Measurements from ENCODE around the gene FLRT1. TPM values are rescaled to one million over a fixed set of nuclear protein-coding genes. Genes with fewer than 3 reads are reported as not detected.

Gene FLRT1
- total RNA-seq, 1 donor from 2014 or later: 0.11 TPM

DNA sequence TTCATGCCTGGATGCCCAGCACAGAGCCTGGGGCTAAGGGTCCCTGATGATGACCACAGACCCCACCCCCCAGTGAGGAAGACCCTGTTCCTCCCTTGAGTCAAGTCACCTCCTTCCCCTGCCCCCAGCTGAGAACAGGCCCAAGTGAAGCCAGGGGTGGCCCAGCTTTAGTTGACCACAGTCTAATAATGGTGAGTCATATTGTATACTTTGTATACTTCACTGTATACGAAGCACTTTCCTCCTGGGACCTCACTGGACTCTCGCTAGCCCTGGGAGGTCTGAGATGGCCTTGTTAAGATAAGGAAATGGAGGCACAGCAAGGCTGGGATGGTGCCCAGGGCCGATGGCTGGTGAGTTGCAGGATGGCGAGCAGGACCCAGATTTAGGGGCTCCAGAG, 3.7 kb upstream of the FLRT1 start:
- Histone ChIP-seq H3F3A (ENCODE audit: low read depth) (peaks cover 19% of the 10 kb centered on the region), H3K79me2 (ENCODE audit: low read depth) (no peaks in the 10 kb centered on the region), H3K9me3 (ENCODE audit: low read depth) (no peaks in the 10 kb centered on the region), H3K4me1 (peaks cover 31% of the 10 kb centered on the region), H3K27me3 (peaks cover 82% of the 10 kb centered on the region), H3K9ac (no peak overlapping the region), H4K20me1 (ENCODE audit: low read depth) (peaks cover 26% of the 10 kb centered on the region), H3K4me2 (no peak overlapping the region), H3K4me3 (no peak overlapping the region), H3K36me3 (no peaks in the 10 kb centered on the region), H3K27ac (no peak overlapping the region), H2AFZ (replicated peaks) (no peak overlapping the region)
- Mint-ChIP-seq H3K27ac (no peak overlapping the region), H3K4me3 (no peak overlapping the region), H3K36me3 (no peaks in the 10 kb centered on the region), H3K4me1 (peaks cover 45% of the 10 kb centered on the region), H3K27me3 (ENCODE audit: insufficient read depth, low read depth) (peaks cover 10% of the 10 kb centered on the region), H3K9me3 (no peaks in the 10 kb centered on the region)
- DNase-seq (ENCODE audit: low spot score): no peak
- no peak for TF ChIP-seq EZH2 (IDR thresholded peaks at IDR 0.05)
- TF ChIP-seq EZH2phosphoT487 (IDR thresholded peaks at IDR 0.05): no peak
- TF ChIP-seq, protein P1, sequence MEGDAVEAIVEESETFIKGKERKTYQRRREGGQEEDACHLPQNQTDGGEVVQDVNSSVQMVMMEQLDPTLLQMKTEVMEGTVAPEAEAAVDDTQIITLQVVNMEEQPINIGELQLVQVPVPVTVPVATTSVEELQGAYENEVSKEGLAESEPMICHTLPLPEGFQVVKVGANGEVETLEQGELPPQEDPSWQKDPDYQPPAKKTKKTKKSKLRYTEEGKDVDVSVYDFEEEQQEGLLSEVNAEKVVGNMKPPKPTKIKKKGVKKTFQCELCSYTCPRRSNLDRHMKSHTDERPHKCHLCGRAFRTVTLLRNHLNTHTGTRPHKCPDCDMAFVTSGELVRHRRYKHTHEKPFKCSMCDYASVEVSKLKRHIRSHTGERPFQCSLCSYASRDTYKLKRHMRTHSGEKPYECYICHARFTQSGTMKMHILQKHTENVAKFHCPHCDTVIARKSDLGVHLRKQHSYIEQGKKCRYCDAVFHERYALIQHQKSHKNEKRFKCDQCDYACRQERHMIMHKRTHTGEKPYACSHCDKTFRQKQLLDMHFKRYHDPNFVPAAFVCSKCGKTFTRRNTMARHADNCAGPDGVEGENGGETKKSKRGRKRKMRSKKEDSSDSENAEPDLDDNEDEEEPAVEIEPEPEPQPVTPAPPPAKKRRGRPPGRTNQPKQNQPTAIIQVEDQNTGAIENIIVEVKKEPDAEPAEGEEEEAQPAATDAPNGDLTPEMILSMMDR (IDR thresholded peaks at IDR 0.05): no peak

DNA sequence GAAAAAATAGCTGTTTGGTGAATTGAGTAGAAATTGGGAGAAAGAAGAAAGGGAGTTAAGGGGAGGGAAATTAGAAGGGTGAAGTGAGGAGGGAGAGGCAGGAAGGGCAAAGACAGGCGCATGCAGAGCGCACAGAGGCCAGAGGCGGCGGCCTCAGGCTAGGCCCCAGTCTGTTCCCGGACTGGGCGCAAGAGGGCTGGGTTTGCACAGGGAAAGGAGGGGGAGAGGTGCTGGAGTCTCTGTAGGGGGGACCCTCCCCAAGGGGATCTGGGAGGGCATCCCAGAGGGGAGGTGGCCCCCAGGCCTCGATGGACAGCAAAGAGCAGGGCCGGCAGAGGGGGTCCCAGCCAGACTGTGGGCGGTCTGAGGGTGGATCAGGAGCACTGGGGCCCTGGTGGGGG, 1.3 kb upstream of the FLRT1 start:
- peak; percentile 72 for DNase-seq (ENCODE audit: low spot score)
- Histone ChIP-seq H3K4me3 (no peak overlapping the region), H3K4me1 (peaks cover 12% of the 10 kb centered on the region), H3K4me2 (no peak overlapping the region), H3K27me3 (peaks cover 100% of the 10 kb centered on the region), H3K79me2 (ENCODE audit: low read depth) (no peaks in the 10 kb centered on the region), H3F3A (ENCODE audit: low read depth) (peaks cover 26% of the 10 kb centered on the region), H3K36me3 (no peaks in the 10 kb centered on the region), H4K20me1 (ENCODE audit: low read depth) (peaks cover 42% of the 10 kb centered on the region), H2AFZ (replicated peaks) (no peak overlapping the region), H3K9me3 (ENCODE audit: low read depth) (no peaks in the 10 kb centered on the region), H3K27ac (no peak overlapping the region), H3K9ac (no peak overlapping the region)
- peaks cover 13% of the 10 kb centered on the region for H3K27me3 Mint-ChIP-seq (ENCODE audit: insufficient read depth, low read depth)
- H3K9me3 Mint-ChIP-seq: no peaks in the 10 kb centered on the region
- H3K4me3 Mint-ChIP-seq: peak overlapping the region; percentile 80
- H3K4me1 Mint-ChIP-seq: peaks cover 29% of the 10 kb centered on the region
- H3K27ac Mint-ChIP-seq: peak overlapping the region; percentile 63
- TF ChIP-seq EZH2phosphoT487 (IDR thresholded peaks at IDR 0.05): no peak
- TF ChIP-seq EZH2 (IDR thresholded peaks at IDR 0.05): peak; percentile 48
- TF ChIP-seq, protein P1 (IDR thresholded peaks at IDR 0.05): peak; percentile 49
- H3K36me3 Mint-ChIP-seq: no peaks in the 10 kb centered on the region

DNA sequence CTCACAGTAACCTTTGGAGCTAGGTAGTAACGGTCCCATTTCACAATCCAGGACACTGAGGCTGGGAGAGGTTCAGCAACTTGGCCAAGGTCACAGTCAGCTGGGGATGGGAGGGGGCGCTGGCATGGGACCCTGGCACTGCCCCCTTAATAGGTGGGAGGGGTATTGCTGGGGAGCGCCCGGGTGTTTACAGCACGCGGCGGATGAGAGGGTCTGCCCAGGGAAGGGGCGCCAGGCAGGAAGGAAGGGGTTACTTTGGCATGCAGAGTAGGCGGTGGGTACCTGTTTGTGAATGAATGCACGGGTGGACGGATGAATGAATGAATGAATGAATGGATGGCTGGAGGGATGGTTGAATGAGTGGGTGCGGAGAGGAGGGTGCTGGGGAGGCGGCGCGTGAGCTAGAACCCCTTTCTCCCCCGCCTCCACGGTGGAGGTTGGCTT, 628 bp upstream of the FLRT1 start:
- Histone ChIP-seq H3K27me3 (peaks cover 100% of the 10 kb centered on the region), H3K79me2 (ENCODE audit: low read depth) (no peaks in the 10 kb centered on the region), H3K27ac (no peak overlapping the region), H4K20me1 (ENCODE audit: low read depth) (peaks cover 42% of the 10 kb centered on the region), H3K4me1 (peaks cover 12% of the 10 kb centered on the region), H3K36me3 (no peaks in the 10 kb centered on the region), H3F3A (ENCODE audit: low read depth) (peaks cover 26% of the 10 kb centered on the region), H3K9me3 (ENCODE audit: low read depth) (no peaks in the 10 kb centered on the region), H3K9ac (no peak overlapping the region), H2AFZ (replicated peaks) (no peak overlapping the region), H3K4me3 (peak overlapping the region; percentile 38), H3K4me2 (peak overlapping the region; percentile 79)
- no peaks in the 10 kb centered on the region for H3K36me3 Mint-ChIP-seq
- H3K27ac Mint-ChIP-seq: no peak overlapping the region
- peaks cover 23% of the 10 kb centered on the region for H3K4me1 Mint-ChIP-seq
- TF ChIP-seq EZH2phosphoT487 (IDR thresholded peaks at IDR 0.05): peak; percentile 58
- TF ChIP-seq, protein P1 (IDR thresholded peaks at IDR 0.05): no peak
- H3K9me3 Mint-ChIP-seq: no peaks in the 10 kb centered on the region
- DNase-seq (ENCODE audit: low spot score): no peak
- peaks cover 13% of the 10 kb centered on the region for H3K27me3 Mint-ChIP-seq (ENCODE audit: insufficient read depth, low read depth)
- peak overlapping the region; percentile 88 for H3K4me3 Mint-ChIP-seq

Measured in neural progenitor cell (in vitro differentiated cells).